ENCODE measurements around the gene PTPMT1.
"Not testable (repeated sequence)": the region's sequence is repeated elsewhere in the genome, so short reads cannot be mapped to it uniquely, and the experiment has no call there.

PTPMT1 gene

DNA sequence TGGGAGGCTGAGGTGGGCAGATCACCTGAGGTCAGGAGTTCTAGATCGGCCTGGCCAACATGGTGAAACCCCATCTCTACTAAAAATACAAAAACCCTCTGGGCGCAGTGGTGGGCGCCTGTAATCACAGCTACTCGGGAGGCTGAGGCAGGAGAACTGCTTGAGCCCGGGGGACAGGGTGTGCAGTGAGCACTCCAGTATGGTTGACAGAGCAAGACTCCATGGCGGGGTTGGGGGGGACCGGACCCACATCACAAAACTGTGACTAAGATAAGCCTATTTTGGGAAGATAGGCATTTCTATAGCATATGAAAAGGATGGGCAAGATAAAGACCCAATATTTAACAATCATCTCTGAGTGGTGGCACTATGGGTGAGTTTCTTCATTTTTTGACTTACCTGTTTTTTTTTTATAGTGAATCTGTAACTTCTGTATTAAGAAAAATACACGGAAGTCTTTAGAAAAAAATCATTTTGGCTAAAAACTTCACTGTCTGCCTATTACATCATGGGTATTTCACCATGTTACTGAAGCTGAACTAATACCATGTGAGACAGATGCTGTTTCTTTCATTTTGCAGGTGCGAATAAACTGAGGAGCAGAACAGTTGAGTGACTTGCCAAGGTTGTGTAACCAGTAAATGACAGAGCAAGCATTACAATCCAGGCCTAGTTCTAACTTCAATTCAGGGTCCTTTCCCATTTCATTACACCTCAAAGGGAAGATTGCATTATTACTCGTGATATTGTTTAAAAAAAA lies 14.9 kb upstream of the PTPMT1 start:
- DNase-seq (ENCODE audit: low spot score), result no peak

DNA sequence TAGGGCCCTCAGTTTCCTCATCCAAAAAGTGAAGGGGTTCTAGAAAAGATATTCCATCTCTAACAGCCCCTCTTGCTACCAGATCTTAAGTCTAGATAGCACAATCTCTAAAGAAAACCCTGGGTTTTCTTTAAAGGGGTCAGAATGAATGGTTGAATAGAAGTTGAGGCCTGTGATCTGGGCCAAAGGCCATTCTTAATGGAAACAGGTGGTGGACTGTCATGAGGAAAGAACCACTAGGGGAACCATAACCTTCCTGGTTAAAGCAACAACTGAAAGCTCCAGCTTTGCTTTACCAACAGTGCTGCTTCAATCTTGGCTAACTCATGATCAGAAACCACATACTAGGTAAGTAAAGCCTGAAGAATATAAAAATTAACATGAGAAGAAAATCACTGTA lies 14.3 kb upstream of the PTPMT1 start:
- DNase-seq (ENCODE audit: low spot score), result peak; percentile 31

DNA sequence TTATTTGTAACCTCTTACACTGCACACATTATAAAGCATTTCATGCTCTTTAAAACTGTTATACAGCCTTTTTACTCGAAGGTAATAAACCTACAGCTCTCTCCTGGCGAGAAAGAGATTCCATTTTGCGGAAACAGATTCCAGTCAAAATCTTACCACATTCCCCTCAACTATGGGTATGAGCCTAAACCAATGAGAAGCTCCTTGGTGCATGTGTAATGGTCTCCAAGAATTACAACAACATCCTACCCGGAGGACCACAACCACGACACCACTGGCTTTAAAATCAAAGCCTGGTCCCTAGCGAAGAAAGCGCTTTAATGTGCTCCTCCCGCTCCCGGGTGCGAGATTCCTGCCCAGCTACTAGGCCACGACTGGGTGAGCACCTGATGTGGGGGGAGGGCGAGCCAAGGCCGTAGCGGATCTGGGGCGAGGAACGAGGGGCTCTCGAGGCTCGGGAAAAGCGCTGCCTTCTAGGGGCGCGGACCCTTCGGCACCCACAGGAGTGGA lies 13.3 kb upstream of the PTPMT1 start:
- peak; percentile 6 for DNase-seq (ENCODE audit: low spot score)

DNA sequence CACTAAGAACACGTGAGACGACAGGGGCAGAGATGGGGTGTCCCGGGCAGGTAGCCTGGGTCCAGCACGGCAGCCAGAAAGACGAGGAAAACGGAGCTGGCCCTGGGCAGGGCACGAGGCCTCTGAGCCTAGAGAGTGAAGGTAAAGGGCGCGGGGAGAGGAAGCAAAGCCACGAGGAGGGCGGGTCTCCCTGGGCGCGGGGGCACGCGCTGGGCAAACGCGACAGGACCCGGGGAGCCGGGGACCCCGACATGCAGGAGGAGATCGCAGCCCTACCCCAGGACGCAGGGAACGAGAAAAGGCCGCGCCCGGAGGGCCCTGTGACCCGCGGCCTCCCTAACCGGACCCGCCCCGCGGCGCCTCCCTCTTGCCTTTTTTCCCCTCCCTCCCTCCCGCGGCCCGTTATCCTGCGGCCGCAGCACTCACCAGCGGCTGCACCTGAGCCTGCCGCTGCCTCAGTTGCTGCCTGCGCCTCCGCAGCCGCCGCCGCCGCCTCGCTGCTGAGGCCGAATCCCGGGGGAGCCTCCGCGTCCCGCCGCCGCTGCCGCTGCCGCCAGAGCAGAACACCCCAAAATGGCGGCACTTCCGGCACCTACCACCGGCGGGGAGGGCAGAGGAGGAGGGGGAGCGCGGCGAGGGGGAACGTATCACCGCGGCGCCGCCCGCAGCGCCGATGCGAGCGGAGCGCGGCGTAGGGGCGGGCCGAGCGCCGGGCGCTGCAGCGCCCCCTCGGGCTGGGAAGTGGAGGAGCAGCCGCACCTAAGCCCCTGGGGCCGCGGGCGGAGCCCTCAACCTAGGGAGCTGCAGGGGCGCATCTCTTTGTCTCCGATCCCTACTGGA lies 12.6 kb upstream of the PTPMT1 start, which contains the start of gene CELF1:
CELF1 (minus strand) TSS at position 567 of the 840 bp plus-strand sequence. CDS start 53,609 bp downstream, outside the sequence.
- DNase-seq (ENCODE audit: low spot score), result peak; percentile 91

DNA sequence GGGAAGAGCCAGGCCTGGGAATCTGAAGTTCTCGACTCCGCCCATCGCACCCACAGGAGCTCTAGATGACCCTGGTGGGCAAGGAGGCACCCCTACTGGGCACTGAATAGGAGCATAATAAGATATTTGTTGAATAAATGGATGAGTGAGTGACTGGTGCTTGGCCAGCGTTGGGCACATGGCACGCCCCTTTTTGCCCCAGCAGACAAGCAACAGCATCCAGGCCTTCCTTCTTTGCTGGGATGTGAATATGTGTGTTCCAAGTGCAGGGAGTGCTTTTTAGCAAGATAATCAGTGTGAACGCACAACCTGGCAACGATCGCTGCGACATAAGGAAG lies 12.0 kb upstream of the PTPMT1 start:
- DNase-seq (ENCODE audit: low spot score), result no peak

DNA sequence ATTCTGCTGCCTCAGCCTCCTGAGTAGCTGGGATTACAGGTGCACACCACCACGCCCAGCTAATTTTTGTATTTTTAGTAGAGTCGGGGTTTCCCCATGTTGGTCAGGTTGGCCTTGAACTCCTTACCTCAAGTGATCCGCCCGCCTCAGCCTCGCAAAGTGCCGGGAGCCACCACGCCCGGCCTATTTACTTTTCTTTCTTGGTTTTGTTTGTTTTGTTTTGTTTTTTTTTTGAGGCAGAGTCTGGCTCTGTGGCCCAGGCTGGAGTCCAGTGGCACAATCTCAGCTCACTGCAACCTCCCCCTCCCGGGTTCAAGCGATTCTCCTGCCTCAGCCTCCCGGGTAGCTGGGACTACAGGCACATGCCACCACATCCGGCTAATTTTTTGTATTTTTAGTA lies 8.4 kb upstream of the PTPMT1 start:
- DNase-seq (ENCODE audit: low spot score), result not testable (repeated sequence)

DNA sequence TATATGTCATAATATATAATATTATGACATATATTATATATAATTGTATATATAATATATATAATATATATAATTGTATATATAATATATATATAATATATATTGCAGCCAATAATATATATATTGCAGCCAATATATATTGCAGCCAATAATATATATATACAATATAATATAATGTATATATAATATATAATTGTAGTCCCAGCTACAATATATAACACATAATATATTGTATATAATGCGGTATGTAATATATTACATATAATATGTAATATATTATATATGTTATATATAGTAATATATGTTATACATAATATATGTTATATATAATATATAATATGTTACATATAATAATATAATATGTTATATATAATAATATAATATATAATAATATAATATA lies 6.7 kb upstream of the PTPMT1 start:
- DNase-seq (ENCODE audit: low spot score), result no peak

DNA sequence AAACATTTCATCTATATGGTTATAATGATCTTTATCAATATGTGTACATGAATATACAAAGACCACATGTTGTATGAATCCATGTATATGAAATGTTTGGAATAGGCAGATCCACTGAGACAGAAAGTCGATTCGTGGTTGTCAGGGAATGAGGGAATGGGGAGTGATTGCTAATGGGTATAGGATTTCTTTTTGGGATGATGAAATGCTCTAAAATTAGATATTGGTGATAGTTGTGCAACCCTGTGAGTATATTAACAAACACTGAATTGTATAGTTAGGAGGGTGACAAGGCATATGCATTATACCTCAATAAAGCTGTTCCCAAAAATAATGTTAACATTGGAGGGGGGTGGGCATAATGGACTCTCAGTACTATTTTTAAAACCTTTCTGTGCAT lies 5.0 kb upstream of the PTPMT1 start:
- DNase-seq (ENCODE audit: low spot score), result no peak

DNA sequence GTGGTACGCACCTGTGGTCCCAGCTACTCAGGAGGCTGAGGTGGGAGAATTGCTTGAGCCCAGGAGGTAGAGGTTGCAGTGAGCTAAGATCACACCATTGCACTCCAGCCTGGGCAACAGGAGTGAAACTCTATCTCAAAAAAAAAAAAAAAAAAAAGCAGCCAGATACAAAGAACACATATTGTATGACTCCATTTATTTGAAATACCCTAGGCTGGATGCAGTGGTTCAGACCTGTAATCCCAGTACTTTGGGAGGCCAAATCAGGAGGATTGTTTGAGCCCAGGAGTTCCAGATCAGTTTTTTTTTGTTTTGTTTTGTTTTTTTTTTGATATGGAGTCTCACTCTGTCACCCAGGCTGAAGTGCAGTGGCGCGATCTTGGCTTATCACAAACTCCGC lies 3.0 kb upstream of the PTPMT1 start:
- not testable (repeated sequence) for DNase-seq (ENCODE audit: low spot score)

DNA sequence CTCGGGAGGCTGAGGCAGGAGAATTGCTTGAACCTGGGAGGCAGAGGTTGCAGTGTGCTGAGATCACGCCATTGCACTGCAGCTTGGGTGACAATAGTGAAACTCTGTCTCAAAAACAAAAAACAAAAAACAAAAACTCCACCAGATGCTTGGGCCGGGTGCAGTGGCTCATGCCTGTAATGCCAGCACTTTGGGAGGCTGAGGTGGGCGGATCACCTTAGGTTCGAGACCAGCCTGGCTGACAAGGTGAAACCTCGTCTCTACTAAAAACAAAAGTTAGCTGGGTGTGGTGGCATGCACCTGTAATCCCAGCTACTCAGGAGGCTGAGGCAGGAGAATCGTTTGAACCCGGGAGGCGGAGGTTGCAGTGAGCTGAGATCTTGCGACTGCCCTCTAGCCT lies 1.0 kb upstream of the PTPMT1 start:
- not testable (repeated sequence) for DNase-seq (ENCODE audit: low spot score)

DNA sequence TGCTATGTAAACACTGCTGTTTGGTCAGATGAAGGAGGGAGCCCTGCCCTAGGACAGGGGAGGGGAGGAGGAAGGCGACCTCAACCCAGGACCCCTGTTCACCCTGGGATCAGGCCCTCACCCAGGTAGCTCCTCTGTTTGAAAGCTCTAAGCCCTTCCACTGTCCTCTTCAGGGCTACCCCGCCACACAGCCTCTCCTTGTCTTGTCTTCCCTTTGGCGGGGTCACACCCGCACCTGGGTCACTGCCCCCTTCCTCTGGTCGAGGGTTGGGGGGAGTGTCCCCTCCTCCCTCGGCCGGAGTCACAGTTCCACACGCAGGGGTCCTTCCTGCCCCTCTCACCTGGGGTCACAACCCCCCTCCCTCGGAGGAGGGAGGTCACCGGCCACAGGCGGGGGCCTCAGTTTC lies 463 bp upstream of the PTPMT1 start:
- no peak for DNase-seq (ENCODE audit: low spot score)

DNA sequence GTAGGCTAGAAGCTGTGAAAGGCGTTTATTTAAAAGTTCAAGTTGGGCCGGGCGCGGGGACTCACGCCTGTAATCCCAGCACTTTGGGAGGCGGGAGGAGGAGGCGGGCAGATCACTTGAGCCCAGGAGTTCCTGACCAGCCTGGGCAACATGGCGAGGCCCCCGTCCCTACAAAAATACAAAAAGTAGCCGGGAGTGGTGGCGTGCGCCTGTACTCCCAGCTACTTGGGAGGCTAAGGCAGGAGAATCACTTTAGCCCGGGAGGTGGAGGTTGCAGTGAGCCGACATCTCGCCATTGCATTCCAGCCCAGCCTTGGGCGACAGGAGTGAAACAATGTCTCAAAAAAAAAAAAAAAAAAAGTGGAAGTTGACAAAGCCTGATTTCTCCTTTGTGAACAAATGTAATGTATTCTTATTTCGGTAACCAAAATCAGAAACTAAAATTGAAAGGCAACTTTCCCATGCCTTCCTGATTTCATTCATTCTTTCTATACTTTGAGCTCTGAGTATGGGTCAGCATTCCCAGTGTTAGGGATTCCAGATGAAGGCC lies 825 bp downstream of the PTPMT1 start:
- no peak for DNase-seq (ENCODE audit: low spot score)

DNA sequence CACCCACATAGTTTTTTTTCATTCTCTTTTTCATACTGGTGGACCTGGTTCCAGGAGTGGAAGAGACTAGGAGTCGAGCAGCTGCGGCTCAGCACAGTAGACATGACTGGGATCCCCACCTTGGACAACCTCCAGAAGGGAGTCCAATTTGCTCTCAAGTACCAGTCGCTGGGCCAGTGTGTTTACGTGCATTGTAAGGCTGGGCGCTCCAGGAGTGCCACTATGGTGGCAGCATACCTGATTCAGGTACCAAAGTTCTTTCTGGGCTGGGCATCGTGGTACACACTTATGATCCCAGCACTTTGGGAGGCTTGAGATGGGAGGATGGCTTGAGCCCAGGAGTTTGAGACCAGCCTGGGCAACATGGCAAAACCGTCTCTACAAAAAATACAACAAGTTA lies 4.2 kb downstream of the PTPMT1 start:
- no peak for DNase-seq (ENCODE audit: low spot score)

DNA sequence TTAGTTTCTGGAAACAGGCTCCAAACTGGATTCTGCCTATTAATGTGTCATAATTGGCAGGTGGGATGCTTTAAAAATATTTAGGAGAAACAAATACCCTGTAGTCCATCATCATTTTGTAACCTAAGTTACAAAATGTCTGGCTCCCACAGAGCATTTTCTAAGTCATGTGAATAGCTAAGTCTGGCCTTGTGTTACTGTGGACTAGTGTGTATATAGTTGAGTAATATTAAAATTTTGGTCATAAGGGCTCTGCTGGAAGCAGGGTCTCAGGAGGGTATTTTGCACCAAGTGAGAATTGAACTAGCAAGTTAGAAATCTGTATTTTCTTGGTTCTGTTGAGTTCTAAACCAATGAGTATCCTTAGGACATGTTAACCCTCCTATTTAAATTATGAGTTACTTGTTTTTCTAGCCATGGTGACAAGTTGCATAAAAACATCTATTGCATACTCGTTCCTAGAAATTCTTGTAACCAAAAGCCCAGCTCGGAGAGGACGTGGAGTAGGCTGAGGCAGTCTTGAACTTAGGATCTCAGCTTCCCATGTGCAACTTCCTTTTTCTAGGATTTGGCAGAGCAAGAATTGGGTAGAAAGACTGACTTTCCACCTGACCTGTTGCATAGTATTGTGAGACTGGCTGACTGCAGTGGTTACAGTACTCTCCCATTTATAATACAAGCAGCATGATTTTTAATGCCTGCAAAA lies 5.4 kb downstream of the PTPMT1 start:
- no peak for DNase-seq (ENCODE audit: low spot score)

DNA sequence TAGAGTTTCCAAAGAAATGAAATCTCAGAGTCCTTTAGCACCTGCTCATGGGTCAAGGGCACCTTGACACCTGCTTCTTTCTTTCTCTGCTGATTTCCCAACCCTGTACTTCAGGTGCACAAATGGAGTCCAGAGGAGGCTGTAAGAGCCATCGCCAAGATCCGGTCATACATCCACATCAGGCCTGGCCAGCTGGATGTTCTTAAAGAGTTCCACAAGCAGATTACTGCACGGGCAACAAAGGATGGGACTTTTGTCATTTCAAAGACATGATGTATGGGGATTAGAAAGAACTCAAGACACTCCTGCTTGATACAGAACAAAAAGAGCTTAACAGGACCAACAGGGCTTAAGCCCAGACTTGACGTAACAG lies 5.9 kb downstream of the PTPMT1 start:
- DNase-seq (ENCODE audit: low spot score), result no peak

DNA sequence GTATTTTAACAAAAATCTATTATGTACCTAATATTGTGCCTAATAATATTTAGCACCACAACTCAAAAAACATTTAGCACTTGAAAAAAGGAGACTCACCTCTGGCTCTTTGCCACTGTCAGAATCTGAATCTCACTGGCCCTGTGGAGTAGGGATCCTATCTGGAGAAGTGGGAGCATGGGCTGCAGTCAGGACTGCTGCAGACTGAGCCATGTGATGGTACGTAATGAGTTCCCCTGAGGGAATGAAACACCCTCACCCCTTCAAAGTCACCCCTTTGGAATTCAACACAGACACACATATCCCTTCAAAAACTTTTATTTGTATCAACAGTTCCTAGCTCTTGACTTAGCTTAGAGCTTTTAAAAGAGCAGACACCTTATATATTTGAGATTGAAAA lies 6.5 kb downstream of the PTPMT1 start:
- no peak for DNase-seq (ENCODE audit: low spot score)

DNA sequence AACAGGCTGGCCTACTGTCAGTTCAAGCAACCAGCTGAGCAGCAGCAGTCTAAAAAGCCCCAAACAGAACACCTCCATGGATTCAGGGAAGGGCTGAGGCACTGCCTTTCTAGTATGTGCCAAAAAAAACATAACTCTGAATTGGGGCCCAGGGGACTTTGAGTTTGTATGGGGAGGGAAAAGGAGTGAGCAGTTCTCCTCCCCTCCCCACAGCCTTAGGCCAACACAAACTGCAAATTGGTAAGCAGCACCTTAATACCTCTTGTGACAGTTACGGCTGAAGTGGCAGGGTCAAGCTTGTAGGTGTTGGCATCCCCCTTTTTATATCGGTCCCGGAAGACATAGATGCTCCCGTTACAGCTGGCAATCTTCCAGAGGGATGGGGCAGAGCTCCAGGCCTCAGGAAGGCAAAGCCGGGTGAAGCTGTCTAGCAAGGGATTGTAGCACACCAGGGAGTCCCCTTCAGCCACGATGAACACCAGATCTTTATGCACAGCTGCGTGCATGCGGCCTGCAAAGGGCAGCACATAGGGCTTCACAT lies 7.4 kb downstream of the PTPMT1 start:
- DNase-seq (ENCODE audit: low spot score), result no peak

DNA sequence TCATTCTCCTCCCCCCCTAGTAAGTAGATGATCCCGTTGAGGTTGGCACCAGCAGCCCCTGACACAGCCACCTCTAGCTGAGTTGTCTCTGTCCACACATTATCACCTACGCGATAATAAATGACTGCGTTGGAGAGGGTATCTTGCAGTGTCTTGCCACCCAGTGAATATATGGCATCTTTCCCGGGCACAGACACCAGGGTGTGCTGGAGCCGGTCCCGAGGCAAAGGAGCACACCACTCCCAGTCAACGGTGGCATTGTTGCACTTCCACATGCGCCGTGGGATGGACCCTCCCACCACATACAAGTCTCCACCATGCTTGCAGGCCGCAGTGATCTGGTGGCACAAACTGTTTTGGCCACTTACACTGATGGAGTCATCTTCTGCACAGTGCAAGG lies 7.9 kb downstream of the PTPMT1 start:
- no peak for DNase-seq (ENCODE audit: low spot score)

DNA sequence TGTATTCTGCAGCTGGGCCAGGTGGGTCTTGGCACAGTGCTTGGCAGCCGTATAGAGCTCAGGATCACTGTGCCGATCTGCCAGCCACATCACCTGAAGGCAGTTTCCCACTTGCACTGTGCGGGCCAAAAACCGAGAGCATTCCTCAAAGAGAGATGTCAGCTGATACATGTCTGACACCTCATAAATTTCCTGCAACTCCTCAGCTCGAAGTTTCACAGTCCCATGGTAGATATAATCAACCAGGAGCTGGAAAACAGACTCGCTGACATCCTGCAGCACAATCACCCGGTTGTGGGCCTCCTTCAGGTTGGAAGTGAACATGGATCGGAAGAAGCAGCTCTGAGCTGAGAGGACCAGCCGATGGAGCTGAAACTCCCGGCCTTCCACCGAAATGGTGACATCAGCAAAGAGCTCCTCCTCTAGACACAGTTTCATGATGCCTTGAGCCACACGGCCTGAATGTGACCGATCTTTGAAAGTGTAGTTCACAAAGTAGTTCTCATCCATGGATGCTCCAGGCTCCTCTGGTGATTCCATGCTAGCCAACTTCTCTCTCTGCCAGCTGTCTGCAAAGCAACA lies 12.2 kb downstream of the PTPMT1 start:
- no peak for DNase-seq (ENCODE audit: low spot score)

DNA sequence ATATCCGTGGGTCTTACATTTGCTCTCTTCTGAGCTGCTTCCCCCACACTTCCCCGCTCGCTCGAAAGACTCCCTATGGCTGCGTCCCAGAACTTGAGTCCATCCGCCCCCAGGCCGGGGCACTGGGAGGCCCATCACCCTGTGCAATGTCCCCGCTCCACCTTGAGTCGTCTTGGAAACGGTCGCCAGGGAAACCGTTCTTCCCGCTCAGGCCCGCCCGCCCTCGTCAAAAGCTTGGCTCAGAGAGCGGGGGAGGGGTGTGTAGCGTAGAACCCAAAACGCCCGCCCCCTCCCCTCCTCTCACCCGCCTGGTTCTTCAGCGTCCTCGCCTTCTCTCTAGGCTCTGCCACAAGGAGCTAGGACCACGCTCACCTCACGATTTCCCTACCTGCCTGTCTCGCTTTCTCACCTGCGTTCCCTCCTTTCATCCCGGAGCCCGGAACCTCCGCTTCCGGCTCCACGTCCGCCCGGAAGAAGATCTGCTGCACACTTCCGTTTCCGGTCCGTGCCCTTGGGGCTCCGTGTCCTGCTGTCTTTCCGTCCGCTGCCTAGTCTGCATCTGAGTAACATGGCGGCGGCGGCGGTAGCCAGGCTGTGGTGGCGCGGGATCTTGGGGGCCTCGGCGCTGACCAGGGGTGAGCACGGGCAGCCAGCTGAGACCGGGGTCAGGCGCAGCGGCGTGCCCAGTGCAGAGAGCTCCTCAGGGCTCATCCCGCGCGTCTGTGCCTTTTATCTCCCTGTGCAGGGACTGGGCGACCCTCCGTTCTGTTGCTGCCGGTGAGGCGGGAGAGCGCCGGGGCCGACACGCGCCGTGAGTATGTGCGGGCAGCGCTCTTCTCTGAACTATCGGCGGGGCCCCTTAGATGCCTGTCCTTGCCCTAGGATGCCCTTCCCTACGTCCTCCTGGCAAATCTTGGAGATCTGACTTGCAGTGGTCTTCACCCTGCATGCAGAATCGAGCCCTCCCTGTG lies 13.4 kb downstream of the PTPMT1 start, which contains the start of the genes KBTBD4 and NDUFS3:
KBTBD4 (minus strand) TSS at position 447 of the 971 bp plus-strand sequence; CDS start at position 428, 19 bp downstream.
NDUFS3 (plus strand) TSS at position 551 of the 971 bp plus-strand sequence; CDS start at position 569, 18 bp downstream.
- DNase-seq (ENCODE audit: low spot score), result peak; percentile 89
